AG09319 (cell line): Measurements from ENCODE around the gene HUNK.
A peak's percentile ranks its signal among the peaks of the same experiment; 100 is the strongest.

Source experiments
- DNase-seq: peaks from one replicate; pipeline ENCODE4 v3.0.0-alpha.2; 2010; ENCODE audit warnings: low read depth; ENCODE audit errors: extremely low read depth
- CTCF ChIP-seq: IDR thresholded peaks from 2 replicates; pipeline ENCODE4 v1.5.1; 2011; ENCODE audit warnings: low read depth, mild to moderate bottlenecking, inconsistent platforms, low read length, moderate library complexity

HUNK gene

GRCh38 chr21:31872452-31873274, at the start of gene HUNK:
TSS of gene HUNK (plus strand) at chr21:31873020. CDS start at chr21:31873675, 655 bp downstream.
- TF ChIP-seq CTCF = peak; percentile 39
- no peak for DNase-seq

- no peak for TF ChIP-seq CTCF
- no peak for DNase-seq
Observed at GRCh38 chr21:31829736-31830472, 42.9 kb upstream of the HUNK start.

- no peak for DNase-seq
Observed at GRCh38 chr21:31830701-31831100, 42.1 kb upstream of the HUNK start.

GRCh38 chr21:31837041-31837440, 35.8 kb upstream of the HUNK start:
- TF ChIP-seq CTCF = no peak
- no peak for DNase-seq

More at GRCh38 chr21:31830701-31831100, 42.1 kb upstream of the HUNK start:
- no peak for TF ChIP-seq CTCF

- no peak for TF ChIP-seq CTCF
- no peak for DNase-seq
Observed at GRCh38 chr21:31837618-31838390, 35.0 kb upstream of the HUNK start.

- no peak for DNase-seq
- TF ChIP-seq CTCF = no peak
Observed at GRCh38 chr21:31838586-31839355, 34.0 kb upstream of the HUNK start.
